Ovary (tissue), 3 donors: ENCODE measurements around the gene PYGO2.

ENCODE experiments used
- POLR2A ChIP-seq: fragments of 450-650 bp; IDR thresholded peaks from one replicate; pipeline ENCODE4 v1.6.1; 2017; ENCODE audit warnings: antibody characterized with exemption, mild to moderate bottlenecking, moderate library complexity
- TF ChIP-seq, protein P1 (sequence below), 3 donors: fragments of 450-650 bp in 2 of 3; fragments of 200-600 bp in 1 of 3; IDR thresholded peaks; one replicate each; pipeline versions ENCODE4 v1.5.1 to v1.8.0; 2016 to 2022; ENCODE audit warnings: antibody characterized with exemption in 3 of 3, mild to moderate bottlenecking in 1 of 3
- donor health status: DM: no; HTN: no; CAD: no.

DNA sequence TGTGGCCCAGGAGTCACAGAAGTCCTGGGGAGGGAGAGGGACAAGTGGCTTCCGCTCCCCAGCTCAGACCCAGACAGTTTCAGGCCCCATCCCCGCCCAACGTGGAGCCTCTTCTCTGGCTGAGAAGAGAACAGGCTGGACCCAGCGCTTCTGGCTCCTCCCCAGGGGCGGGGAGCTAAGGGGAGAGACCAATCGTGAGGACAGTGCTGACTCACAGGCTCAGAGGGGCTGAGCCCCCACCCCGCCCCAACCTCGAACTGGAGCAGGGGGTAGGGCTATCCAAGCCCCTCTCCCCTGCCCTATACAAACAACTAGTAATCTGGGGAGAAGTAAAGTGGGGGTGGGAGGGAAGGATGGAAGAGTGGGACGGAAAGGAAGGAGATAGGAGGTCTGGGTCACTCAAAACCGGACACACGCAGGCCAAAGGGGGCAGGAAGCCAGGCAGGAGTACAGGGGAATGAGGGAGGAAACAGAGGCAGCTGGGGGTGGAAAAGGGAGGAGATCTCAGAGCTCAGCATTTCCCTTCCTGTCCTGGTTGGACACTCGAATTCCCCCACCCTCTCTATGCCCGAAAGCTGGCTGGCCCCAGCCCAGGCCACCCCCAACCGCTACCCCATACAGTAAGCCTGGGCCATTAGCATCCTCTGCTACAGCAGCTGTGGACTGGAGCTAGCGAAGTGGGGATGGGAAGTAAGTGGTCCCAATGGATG lies 9.2 kb upstream of the PYGO2 start, which contains the start of gene SHC1:
- TF ChIP-seq, protein P1, sequence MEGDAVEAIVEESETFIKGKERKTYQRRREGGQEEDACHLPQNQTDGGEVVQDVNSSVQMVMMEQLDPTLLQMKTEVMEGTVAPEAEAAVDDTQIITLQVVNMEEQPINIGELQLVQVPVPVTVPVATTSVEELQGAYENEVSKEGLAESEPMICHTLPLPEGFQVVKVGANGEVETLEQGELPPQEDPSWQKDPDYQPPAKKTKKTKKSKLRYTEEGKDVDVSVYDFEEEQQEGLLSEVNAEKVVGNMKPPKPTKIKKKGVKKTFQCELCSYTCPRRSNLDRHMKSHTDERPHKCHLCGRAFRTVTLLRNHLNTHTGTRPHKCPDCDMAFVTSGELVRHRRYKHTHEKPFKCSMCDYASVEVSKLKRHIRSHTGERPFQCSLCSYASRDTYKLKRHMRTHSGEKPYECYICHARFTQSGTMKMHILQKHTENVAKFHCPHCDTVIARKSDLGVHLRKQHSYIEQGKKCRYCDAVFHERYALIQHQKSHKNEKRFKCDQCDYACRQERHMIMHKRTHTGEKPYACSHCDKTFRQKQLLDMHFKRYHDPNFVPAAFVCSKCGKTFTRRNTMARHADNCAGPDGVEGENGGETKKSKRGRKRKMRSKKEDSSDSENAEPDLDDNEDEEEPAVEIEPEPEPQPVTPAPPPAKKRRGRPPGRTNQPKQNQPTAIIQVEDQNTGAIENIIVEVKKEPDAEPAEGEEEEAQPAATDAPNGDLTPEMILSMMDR (IDR thresholded peaks at IDR 0.05), result no peak
- TF ChIP-seq POLR2A, result peak; percentile 91
